Embryonic facial prominence (tissue), 1 donor: ENCODE results near the gene LRRC32.
A peak's percentile ranks its signal among the peaks of the same experiment; 100 is the strongest.

Source experiments
- DNase-seq: peaks from one replicate; pipeline ENCODE4 v3.0.0-alpha.2; 2016; ENCODE audit errors: extremely low spot score

The LRRC32 gene

DNA sequence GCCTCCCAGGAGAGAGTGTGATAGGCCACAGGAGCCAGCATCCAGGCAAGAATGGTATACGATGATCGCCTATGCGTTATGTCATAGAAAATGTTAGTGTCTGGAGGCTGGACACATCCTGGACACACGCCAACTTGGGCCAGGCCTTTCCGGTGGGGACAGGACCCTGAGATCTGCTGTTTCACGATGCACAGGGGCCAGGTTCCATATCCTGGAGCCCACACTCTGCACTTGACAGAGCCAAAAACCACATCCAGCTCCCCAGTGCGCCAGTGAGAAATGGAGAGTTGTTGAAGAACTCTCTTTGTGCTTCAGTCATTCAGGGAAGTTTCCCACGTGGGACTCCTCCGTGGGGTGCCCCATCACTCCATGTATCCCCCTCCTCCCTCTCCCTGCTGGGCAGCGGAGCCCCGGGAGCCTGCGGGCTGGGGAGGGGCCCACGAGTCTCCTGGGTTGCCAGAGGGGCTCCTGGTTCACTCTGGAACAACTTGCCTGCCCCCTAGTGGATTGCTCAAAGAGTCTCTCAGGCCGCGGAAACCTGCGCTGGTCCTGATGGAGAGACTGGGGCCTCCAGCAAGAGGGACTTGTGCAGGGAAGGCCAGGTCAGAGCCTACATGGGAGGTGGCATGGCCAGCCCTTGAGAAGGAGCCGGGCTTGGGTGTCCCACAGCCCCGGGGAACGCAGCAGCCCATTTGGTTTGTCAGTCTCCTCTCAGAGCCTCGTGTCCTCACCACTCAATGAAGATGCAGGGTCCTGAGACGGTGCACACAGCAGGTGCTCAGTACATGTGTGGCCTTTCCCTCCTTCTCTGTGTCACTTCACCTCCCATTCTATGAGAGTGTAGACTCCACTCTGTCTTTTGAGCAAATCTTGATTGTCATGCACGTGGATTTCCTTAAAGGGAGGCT lies 10.2 kb upstream of the LRRC32 start:
- DNase-seq, result peak; percentile 30

DNA sequence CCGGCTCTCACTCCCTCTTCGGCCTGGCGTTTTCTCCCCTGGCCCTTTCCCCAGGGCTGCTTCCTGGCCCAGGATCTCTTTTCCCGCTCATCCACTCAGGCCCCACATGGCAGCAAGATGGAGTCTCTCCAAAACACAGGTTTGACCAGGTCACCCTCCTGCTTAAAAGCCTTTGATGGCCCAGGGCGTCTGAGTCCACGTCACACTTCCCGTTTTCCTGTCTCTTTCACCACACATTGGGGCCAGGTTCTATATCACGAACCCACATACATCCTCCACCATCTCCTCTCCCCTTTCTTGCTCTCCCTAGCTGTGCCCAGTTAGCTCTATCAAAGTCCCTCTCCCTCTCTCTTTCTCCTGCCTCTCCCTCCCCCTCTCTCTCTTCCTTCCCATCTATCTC lies 7.8 kb upstream of the LRRC32 start:
- DNase-seq, result no peak

DNA sequence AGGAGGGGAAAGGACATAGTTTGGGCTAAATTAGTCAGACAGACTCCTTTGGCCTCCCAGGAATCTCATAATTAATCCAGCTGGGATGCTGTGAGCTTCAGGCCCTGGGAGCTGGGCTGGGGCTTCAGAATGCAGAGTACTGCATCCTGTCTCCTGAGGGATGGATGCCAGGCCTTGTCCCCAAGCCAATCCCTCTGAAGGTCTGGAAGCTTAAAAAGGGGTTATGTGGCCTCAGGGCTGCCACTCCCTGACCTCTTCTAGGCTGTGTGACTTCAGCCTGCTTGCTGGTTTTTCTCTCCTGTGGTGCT lies 6.9 kb upstream of the LRRC32 start:
- no peak for DNase-seq

GRCh38 chr11:76676636-76677457 lies 6.3 kb upstream of the LRRC32 start:
- DNase-seq, result no peak

DNA sequence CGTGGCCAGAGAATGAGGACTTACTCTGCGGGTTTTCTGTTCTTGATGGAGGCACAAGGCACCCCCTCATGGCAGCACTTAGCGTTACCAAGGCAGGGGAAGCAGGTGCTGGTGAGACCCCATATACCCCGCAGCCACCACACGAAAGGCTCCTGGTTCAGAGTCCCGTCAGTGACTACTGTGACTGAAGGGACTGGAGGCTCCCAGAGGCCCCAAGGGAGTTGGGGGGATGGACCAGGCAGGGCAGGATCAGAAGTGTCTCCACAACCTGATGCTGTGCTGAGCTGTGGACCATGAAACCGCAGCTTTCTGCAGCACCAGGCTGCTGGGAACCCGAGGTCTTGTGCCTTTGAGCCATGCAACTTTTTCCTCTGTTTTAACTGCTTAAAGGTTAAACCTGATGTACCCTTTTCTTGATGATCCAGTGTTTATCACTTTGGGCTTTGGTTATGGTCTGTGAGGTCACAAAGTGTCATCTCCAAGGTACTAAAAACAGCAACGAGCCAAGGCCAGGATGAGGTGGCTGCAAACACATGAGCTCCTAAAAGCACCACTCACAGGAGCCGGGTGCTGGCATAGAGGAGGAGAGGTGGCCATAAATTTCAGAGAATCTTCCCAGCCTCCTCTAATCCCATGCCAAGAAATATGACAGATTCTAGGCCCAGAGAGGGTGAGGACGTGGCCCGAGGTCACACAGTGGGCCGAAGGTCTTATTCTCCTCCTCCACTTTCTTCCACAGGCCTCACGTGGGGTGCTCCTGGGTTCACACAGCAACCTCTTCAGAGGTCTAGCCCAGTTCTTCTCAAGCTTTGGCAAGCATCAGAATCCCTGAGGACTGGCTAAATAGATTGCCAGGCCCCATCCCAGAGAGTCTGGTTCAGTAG lies 4.2 kb upstream of the LRRC32 start:
- no peak for DNase-seq

- DNase-seq, result no peak
Observed at GRCh38 chr11:76673176-76674142, 2.9 kb upstream of the LRRC32 start.

GRCh38 chr11:76672431-76673175 lies 2.1 kb upstream of the LRRC32 start:
- no peak for DNase-seq

GRCh38 chr11:76671626-76672309 lies 1.2 kb upstream of the LRRC32 start:
- no peak for DNase-seq

- DNase-seq, result no peak
Observed at GRCh38 chr11:76671237-76671592, 668 bp upstream of the LRRC32 start.

DNA sequence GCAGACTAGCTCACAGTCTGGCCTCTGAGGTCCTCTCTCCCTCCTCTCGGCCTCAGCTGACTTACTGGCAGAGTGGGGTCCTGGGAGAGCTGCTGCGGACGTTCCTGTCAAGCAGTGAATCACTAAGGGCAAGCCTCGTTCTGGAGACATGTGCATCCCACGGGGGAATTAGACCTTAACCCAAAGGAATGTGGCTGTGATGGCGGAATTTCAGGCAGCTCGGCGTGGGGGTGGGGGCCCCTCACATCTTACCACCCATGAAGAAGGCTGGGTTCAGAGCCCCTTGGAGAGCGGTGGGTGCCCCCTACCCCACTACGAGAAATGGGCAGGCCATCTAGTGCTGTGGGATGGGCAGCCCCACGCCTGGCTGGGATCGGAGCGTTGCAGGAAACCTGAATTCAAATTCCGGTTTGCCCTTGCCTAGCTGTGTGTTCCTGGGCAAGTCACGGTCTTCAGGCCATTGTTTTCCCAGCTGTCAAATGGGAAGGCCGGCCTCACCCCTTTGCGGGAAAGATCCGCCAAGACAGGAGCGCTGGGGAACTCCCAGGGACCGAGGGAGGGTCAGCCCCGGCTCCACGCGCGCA lies 554 bp downstream of the LRRC32 start:
- DNase-seq, result no peak

DNA sequence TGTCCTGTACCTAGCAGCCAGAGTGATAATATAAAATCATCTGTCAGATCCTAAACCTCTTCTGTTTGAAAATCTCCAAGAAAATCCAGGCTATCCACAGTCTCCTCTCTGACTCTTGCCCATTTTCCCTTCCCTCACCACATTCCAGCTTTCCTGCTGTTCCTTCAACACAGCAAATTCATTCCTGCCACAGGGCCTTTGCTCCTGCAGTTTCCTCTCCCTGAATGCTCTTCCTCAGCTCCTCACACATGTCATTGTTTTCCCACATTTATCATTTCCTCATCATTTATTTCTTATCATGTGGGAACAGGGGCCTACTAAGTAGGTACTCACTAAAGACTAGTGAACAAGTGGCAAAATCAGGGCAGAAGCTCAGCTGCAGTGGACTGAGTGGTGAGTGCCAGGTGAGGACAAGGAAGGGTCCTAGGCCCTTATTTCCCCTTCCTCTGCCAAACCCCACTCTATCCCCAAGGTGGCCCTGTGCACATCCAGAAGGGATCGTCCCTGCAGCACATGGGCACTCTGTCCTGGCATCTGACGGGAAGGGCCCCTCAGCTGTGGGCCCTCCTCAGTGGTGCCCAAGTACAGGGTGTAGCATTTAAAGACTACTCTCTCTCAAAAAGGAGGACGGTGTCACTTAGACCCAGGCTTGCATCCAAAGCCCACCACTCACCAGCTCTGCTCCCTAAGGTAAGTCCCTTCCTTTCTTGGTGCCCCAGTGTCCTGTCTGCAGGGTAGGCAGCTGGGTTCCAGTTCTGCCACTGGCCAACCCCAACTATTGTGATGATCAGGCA lies 2.0 kb downstream of the LRRC32 start:
- DNase-seq, result no peak

- no peak for DNase-seq
Observed at GRCh38 chr11:76667856-76668255, 2.7 kb downstream of the LRRC32 start.

- DNase-seq, result no peak
Observed at GRCh38 chr11:76667271-76667818, 3.2 kb downstream of the LRRC32 start.

DNA sequence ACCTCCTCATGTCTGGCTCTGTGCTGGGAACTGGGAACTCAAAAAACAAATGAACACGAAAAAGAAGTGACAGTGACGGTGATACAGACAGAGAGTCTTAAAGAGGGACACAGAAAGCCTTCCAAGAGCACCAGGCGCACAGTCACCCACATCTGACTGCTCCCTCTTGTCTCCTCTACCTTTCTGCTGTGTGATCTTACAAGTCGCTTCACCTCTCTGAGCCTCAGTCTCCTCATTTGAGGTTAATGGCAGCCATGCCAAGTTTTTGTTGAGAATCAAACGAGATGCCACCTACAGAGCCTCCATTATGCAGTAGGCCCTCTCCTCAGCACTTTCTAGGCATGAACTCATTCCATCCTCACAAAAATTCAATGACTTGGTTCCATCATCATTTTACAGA lies 3.7 kb downstream of the LRRC32 start:
- no peak for DNase-seq

- DNase-seq, result no peak
Observed at GRCh38 chr11:76666408-76666807, 4.1 kb downstream of the LRRC32 start.

DNA sequence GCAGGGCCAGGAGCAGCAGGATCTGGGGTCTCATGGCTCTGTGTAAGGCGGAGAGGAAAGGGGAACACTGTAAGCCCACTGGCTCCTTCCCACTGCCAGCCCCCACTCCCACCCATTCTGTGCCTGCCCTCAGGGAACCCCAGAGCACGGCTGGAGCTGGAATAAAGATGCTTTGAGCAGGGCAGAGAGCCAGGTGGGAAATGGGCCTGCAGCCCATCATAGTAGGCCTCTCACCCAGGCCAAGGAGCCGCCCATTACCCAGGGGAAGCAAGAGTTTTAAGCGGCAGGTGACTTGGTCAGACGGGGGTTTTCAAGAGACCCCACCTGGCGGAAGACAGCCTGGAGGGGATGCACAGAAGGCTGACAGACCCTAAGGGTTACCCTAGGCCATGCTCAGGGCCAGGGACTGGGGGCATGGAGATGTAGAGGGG lies 4.6 kb downstream of the LRRC32 start:
- no peak for DNase-seq

DNA sequence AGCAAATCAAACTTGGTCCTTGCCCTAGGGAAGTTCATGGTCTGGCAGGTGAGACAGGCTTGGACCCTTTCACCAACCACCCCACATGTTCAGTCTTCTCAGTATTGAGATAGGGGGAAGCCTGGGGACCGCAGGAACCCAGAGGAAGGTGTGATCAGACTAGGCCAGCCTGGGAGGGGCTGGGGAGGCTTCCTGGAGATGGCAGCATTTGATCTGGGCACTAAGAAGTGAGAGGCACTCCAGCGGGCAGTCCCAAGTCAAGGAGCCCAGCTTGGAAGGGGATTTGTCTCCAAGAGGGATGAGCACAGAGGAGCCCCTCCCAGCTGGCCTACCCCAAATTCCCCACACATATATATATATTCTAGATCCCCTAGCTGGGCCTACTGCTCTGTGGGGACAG lies 5.4 kb downstream of the LRRC32 start:
- no peak for DNase-seq

DNA sequence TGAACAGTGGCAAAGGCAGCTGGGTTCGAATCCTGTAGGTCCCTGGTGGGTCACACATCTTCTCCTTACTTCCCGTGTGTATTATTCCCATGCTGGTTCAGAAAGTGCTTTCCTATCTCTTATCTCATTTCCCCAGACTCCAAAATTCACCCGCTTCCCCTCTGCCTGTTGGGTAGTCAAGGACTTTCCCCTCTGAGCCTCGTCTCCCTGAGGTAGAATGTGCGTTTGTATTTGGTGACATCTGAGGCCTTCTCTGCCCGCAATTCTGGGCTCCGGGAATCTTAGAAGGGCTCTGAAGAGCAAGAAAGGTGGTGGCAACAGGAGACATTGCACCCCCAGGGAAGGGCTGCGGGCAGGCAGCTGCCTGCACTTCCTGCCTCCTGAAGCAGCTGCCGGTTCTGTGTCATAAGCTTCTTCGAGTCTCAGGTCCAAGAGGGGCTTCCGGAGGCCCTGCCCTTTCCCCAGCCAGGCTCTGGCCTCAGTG lies 5.9 kb downstream of the LRRC32 start:
- DNase-seq, result no peak
